IMR-90 (cell line): ENCODE results near the gene ASPA. TPM values are rescaled to one million over a fixed set of nuclear protein-coding genes. Genes with fewer than 3 reads are reported as not detected.

Experiments
- ATAC-seq: fragments of 200-7000 bp; cut with Tn5 transposase; 2 replicates; pipeline ENCODE4 v1.9.1; 2020; ENCODE audit warnings: low read depth, mild to moderate bottlenecking, moderate library complexity
- BruUV-seq: library from RNA; stranded (reverse); fragments of 400-500 nt; replicated peaks from 2 replicates; lab custom pipeline; 2021; lab: Mats Ljungman, UMichigan
- CTCF ChIA-PET: fragments of 300-600 bp; formaldehyde crosslinking; extraction: SDS; loops from one replicate; lab custom pipeline; 2021; ENCODE audit warnings: antibody characterized with exemption; lab: Yijun Ruan, JAX
- POLR2A ChIA-PET: fragments of 300-600 bp; sonication (Branson Sonifier 250); formaldehyde crosslinking; loops from one replicate; lab custom pipeline; 2022; ENCODE audit warnings: antibody characterized with exemption; ENCODE audit not compliant: unreplicated experiment; lab: Charles Lee
- DNase-seq: peaks from one replicate; pipeline ENCODE4 v3.0.0; 2013
- H2AFZ ChIP-seq: replicated peaks from 2 replicates; pipeline ENCODE3; 2013; ENCODE audit warnings: low read length, mild to moderate bottlenecking; ENCODE audit not compliant: poor library complexity
- H2AK5ac ChIP-seq: 2 replicates; pipeline ENCODE4 v1.6.1; 2013; ENCODE audit warnings: low read depth, low read length, inconsistent platforms
- H2AK9ac ChIP-seq: replicated peaks from 2 replicates; pipeline ENCODE3; 2013; ENCODE audit warnings: mild to moderate bottlenecking, low read depth, low read length, moderate library complexity; ENCODE audit not compliant: poor library complexity
- H2BK120ac ChIP-seq: 2 replicates; pipeline ENCODE4 v1.6.1; 2013; ENCODE audit warnings: low read depth, low read length, inconsistent platforms
- H2BK15ac ChIP-seq: 3 replicates; pipeline ENCODE4 v1.6.1; 2013; ENCODE audit warnings: low read depth, low read length, inconsistent platforms
- H2BK20ac ChIP-seq: 2 replicates; pipeline ENCODE4 v1.6.1; 2013; ENCODE audit warnings: low read depth, mild to moderate bottlenecking, inconsistent platforms, low read length, moderate library complexity
- H2BK5ac ChIP-seq: 2 replicates; pipeline ENCODE4 v1.6.1; 2013; ENCODE audit warnings: mild to moderate bottlenecking, low read depth, low read length, inconsistent platforms; ENCODE audit not compliant: poor library complexity, severe bottlenecking
- H3K14ac ChIP-seq: replicated peaks from 2 replicates; pipeline ENCODE4 v1.6.1; 2013; ENCODE audit warnings: low read depth, low read length, inconsistent platforms
- H3K18ac ChIP-seq: 2 replicates; pipeline ENCODE4 v1.6.1; 2013; ENCODE audit warnings: low read depth, low read length, control low read depth
- H3K23ac ChIP-seq: 2 replicates; pipeline ENCODE4 v1.6.1; 2013; ENCODE audit warnings: low read depth, low read length, inconsistent platforms
- H3K27ac ChIP-seq: 2 replicates; pipeline ENCODE4 v1.5.1; 2013; ENCODE audit warnings: mild to moderate bottlenecking, control low read depth, low read length; ENCODE audit not compliant: insufficient read depth
- H3K27me3 ChIP-seq: 2 replicates; pipeline ENCODE4 v1.6.1; 2013; ENCODE audit warnings: low read length; ENCODE audit not compliant: control insufficient read depth, insufficient read depth
- H3K36me3 ChIP-seq: 2 replicates; pipeline ENCODE4 v1.6.1; 2013; ENCODE audit warnings: low read length, mixed read lengths; ENCODE audit not compliant: control insufficient read depth, insufficient read depth
- H3K4ac ChIP-seq: 2 replicates; pipeline ENCODE4 v1.6.1; 2013; ENCODE audit warnings: low read depth, low read length, inconsistent platforms
- H3K4me1 ChIP-seq: 2 replicates; pipeline ENCODE4 v1.6.1; 2013; ENCODE audit warnings: low read length, mixed read lengths; ENCODE audit not compliant: control insufficient read depth, insufficient read depth
- H3K4me2 ChIP-seq: 2 replicates; pipeline ENCODE4 v1.6.1; 2013; ENCODE audit warnings: low read depth, mild to moderate bottlenecking, control low read depth, low read length, moderate library complexity
- H3K4me3 ChIP-seq: 2 replicates; pipeline ENCODE4 v1.5.1; 2013; ENCODE audit warnings: low read depth, mild to moderate bottlenecking, control low read depth, low read length, moderate library complexity; ENCODE audit not compliant: insufficient read depth
- H3K56ac ChIP-seq: 2 replicates; pipeline ENCODE4 v1.6.1; 2013; ENCODE audit warnings: low read length, inconsistent platforms; ENCODE audit not compliant: insufficient read depth; ENCODE audit errors: extremely low read depth
- H3K79me1 ChIP-seq, 2 experiments: 2 replicates each; pipeline ENCODE4 v1.6.1; 2013; ENCODE audit warnings: low read length in 2 of 2, inconsistent platforms in 1 of 2, low read depth in 1 of 2
- H3K9ac ChIP-seq: 2 replicates; pipeline ENCODE4 v1.6.1; 2013; ENCODE audit warnings: low read depth, low read length, control low read depth
- H3K9me1 ChIP-seq: 2 replicates; pipeline ENCODE4 v1.6.1; 2013; ENCODE audit warnings: low read length, inconsistent platforms; ENCODE audit not compliant: insufficient read depth
- H3K9me3 ChIP-seq: 2 replicates; pipeline ENCODE4 v1.6.1; 2013; ENCODE audit warnings: low read length; ENCODE audit not compliant: control insufficient read depth, insufficient read depth
- H4K20me1 ChIP-seq: 2 replicates; pipeline ENCODE4 v1.6.1; 2013; ENCODE audit warnings: low read length, inconsistent platforms; ENCODE audit not compliant: insufficient read depth
- H4K5ac ChIP-seq: 2 replicates; pipeline ENCODE4 v1.6.1; 2013; ENCODE audit warnings: mild to moderate bottlenecking, low read depth, low read length, control low read depth
- H4K8ac ChIP-seq, 2 experiments: 2 replicates each; pipeline ENCODE4 v1.6.1; 2013; ENCODE audit warnings: low read depth in 2 of 2, low read length in 2 of 2, control low read depth in 1 of 2, inconsistent platforms in 1 of 2
- H4K91ac ChIP-seq: 2 replicates; pipeline ENCODE4 v1.6.1; 2013; ENCODE audit warnings: low read depth, low read length, inconsistent platforms; ENCODE audit not compliant: insufficient read depth
- FOS ChIP-seq: fragments of 150-350 bp; IDR thresholded peaks from 2 replicates; pipeline ENCODE4 v1.6.1; 2016; ENCODE audit warnings: low read depth, low read length
- POLR2A ChIP-seq: IDR thresholded peaks from 2 replicates; pipeline ENCODE4 v1.6.1; 2012; ENCODE audit warnings: mild to moderate bottlenecking, low read depth, low read length
- RCOR1 ChIP-seq: IDR thresholded peaks from 2 replicates; pipeline ENCODE4 v1.6.1; 2012; ENCODE audit warnings: mild to moderate bottlenecking, low read length, improper control_type of control experiment; ENCODE audit not compliant: insufficient replicate concordance
- WGBS, 2 experiments: methylation state at CpG; one replicate each; pipeline versions ENCODE4 v1.1.5 to v1.1.7; 2013; ENCODE audit warnings: missing lambda C conversion rate in 2 of 2; ENCODE audit not compliant: insufficient read length in 1 of 2; ENCODE audit errors: extremely low coverage in 2 of 2; 5-methylcytosine and 5-hydroxymethylcytosine counted together
- dilution Hi-C: fragments of 300-500 bp; cut with HindIII; formaldehyde crosslinking; loops from one replicate; pipeline ENCODE4 v1.14.3; 2018; ENCODE audit warnings: low sequenced_read_pairs; ENCODE audit not compliant: unreplicated experiment
- in situ Hi-C: fragments of 300-500 bp; cut with MboI; formaldehyde crosslinking; loops from 3 replicates; pipeline ENCODE4 v1.14.3; 2019; ENCODE audit warnings: low sequenced_read_pairs, inconsistent platforms, mixed read lengths
- intact Hi-C: fragments of 100-400 bp; cut with micrococcal nuclease; formaldehyde crosslinking; loops from 2 replicates; pipeline ENCODE4 v1.10.0; 2022
- polyA plus RNA-seq, 3 experiments: library from polyadenylated mRNA; depleted of rRNA; stranded (reverse); fragments of >200 nt; gene quantifications; 2 replicates each; pipeline ENCODE4 v1.2.3, GENCODE V29; 2012; ENCODE audit warnings: low replicate concordance in 1 of 3
- total RNA-seq: library from RNA; depleted of rRNA; stranded (reverse); fragments of >200 nt; gene quantifications from 2 replicates; pipeline ENCODE4 v1.2.3, GENCODE V29; 2012
- TF ChIP-seq, protein P1 (sequence below): fragments of 150-350 bp; IDR thresholded peaks from 2 replicates; pipeline ENCODE4 v1.6.1; 2017; ENCODE audit warnings: mild to moderate bottlenecking, antibody characterized with exemption, low read length, low read depth

ASPA gene
- total and polyA plus RNA-seq, 2 of the 4 experiments (the other 2 are of a cell fraction): 0.02 TPM; not detected in 1

- DNase-seq (no peak), ATAC-seq (no peak)
- Histone ChIP-seq H3K79me1 (no peaks in the 10 kb centered on the region), H3K4me2 (no peak overlapping the region), H3K4me1 (no peaks in the 10 kb centered on the region), H3K56ac (no peak overlapping the region), H4K91ac (no peak overlapping the region), H2AK5ac (no peak overlapping the region), H3K4ac (no peak overlapping the region), H4K5ac (no peak overlapping the region), H2BK120ac (no peak overlapping the region), H3K14ac (no peak overlapping the region), H2BK20ac (no peak overlapping the region), H3K4me3 (no peak overlapping the region), H3K9me1 (no peaks in the 10 kb centered on the region), H3K23ac (no peak overlapping the region), H3K27ac (no peak overlapping the region), H4K8ac (no peak overlapping the region), H2BK5ac (no peak overlapping the region), H3K27me3 (peaks cover 15% of the 10 kb centered on the region; the same call in 1 of the 2 replicates), H4K20me1 (no peaks in the 10 kb centered on the region), H2AK9ac (no peak overlapping the region), H3K18ac (no peak overlapping the region), H3K36me3 (no peaks in the 10 kb centered on the region), H2AFZ (no peak overlapping the region), H2BK15ac (no peak overlapping the region), H3K9me3 (no peaks in the 10 kb centered on the region), H3K9ac (no peak overlapping the region)
- intact Hi-C loops: no loop called here
- dilution Hi-C loops: no loop called here
- TF ChIP-seq FOS (no peak), RCOR1 (no peak), POLR2A (no peak)
- TF ChIP-seq, protein P1, sequence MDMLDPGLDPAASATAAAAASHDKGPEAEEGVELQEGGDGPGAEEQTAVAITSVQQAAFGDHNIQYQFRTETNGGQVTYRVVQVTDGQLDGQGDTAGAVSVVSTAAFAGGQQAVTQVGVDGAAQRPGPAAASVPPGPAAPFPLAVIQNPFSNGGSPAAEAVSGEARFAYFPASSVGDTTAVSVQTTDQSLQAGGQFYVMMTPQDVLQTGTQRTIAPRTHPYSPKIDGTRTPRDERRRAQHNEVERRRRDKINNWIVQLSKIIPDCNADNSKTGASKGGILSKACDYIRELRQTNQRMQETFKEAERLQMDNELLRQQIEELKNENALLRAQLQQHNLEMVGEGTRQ: no peak
- BruUV-seq: no TSS peak
- ChIA-PET POLR2A (no interaction called here), CTCF (no interaction called here)
- in situ Hi-C loops: no loop called here
- no CpG with 5 or more reads among the region's 8 CpGs for WGBS, 2 experiments
Observed at GRCh38 chr17:3546997-3547396, 71.2 kb downstream of the ASPA start.
